ENCODE results near the gene COMMD6.

COMMD6 gene

DNA sequence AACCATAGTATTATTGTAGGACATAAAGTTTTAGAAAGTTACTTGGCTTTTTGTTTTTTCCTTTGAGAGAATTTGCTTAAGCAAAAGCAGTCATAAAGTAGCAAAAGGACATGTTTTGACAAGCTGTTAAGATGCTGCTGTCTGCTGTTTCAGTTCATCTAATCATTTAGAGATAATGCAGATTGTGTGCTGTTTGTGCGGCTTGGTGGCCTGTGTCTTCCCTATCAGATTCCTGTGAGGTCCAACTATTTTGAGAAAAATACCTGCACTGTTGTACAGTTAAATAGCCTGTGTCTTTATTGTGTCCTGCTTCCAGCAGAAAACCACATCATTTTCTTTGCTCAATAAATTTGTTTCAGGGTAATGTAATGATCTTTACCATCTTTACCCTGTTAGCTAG is 31.9 kb upstream of the COMMD6 start:
- no peak for TF ChIP-seq CTCF (IDR thresholded peaks at IDR 0.05; ENCODE audit: insufficient read depth, low read length, poor library complexity, severe bottlenecking)
- peaks cover 3% of the 10 kb centered on the region for H3K36me3 ChIP-seq (ENCODE audit: control insufficient read depth, insufficient read depth, low read length)
- DNase-seq (ENCODE audit: extremely low read depth, insufficient read length) = no peak

GRCh38 chr13:75566658-75567057 is 29.0 kb upstream of the COMMD6 start:
- Histone ChIP-seq H3K27me3 (replicated peaks; ENCODE audit: control insufficient read depth, insufficient read depth, low read length) (no peaks in the 10 kb centered on the region), H3K36me3 (ENCODE audit: control insufficient read depth, insufficient read depth, low read length) (peaks cover 2% of the 10 kb centered on the region), H3K4me3 (replicated peaks; ENCODE audit: low read depth, low read length) (no peak overlapping the region)
- DNase-seq (ENCODE audit: extremely low read depth, insufficient read length) = no peak
- TF ChIP-seq CTCF (IDR thresholded peaks at IDR 0.05; ENCODE audit: insufficient read depth, low read length, poor library complexity, severe bottlenecking) = peak; percentile 33

More for the DNA sequence above, 31.9 kb upstream of the COMMD6 start:
- Histone ChIP-seq H3K4me3 (replicated peaks; ENCODE audit: low read depth, low read length) (no peak overlapping the region), H3K27me3 (replicated peaks; ENCODE audit: control insufficient read depth, insufficient read depth, low read length) (no peaks in the 10 kb centered on the region)

DNA sequence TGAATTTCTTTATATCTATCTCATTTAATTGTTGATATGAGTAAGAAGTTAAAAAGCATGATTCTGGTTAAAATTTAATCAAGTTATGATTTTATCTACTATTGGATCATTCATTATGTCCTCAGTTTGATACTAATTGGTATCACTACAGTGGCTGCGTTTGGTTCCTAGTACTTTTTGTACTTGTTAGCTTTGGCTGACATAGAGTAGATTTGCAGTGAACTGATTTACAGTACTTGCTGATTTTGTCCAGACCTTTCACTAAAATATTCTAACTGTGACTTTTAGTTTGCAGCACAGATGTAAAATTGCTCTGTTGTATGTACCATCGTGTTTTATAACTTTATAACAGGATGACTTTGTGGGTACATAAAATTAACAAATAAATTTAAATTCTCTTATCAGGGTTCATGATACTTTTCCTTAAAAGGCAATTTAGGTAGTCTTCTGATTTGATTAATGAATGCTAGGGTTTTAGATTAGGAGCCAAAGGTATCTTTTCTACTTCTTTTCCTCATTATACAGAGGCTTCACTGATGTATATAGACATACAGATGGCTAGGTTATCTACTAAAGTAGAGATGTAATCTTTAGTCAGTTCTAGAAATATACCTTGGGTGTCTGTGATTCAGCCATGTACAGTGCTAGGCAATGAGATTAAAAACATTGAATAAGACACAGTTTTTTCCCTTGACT is 20.7 kb upstream of the COMMD6 start:
- Histone ChIP-seq H3K4me3 (replicated peaks; ENCODE audit: low read depth, low read length) (no peak overlapping the region), H3K36me3 (ENCODE audit: control insufficient read depth, insufficient read depth, low read length) (peaks cover 1% of the 10 kb centered on the region), H3K27me3 (replicated peaks; ENCODE audit: control insufficient read depth, insufficient read depth, low read length) (no peaks in the 10 kb centered on the region)
- TF ChIP-seq CTCF (IDR thresholded peaks at IDR 0.05; ENCODE audit: insufficient read depth, low read length, poor library complexity, severe bottlenecking) = no peak
- DNase-seq (ENCODE audit: extremely low read depth, insufficient read length) = no peak

DNA sequence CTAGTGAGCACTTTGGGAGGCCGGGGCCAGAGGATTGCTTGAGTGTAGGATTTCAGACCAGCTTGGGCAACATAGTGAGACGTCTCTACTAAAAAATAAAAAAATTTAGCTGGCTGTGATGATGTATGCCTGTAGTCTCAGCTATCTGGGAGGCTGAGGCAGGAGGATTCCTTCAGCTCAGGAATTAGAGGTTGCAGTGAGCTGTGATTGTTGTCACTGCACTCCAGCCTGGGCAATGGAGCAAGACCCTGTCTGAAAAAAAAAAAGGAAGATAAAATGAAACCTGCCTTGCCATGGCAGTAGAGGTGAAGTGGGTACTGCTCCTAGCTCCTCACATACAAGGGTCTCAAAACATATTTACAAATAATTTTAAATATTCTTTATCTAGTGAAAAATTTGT is 19.3 kb upstream of the COMMD6 start:
- Histone ChIP-seq H3K36me3 (ENCODE audit: control insufficient read depth, insufficient read depth, low read length) (peaks cover 1% of the 10 kb centered on the region), H3K4me3 (replicated peaks; ENCODE audit: low read depth, low read length) (no peak overlapping the region), H3K27me3 (replicated peaks; ENCODE audit: control insufficient read depth, insufficient read depth, low read length) (no peaks in the 10 kb centered on the region)
- no peak for TF ChIP-seq CTCF (IDR thresholded peaks at IDR 0.05; ENCODE audit: insufficient read depth, low read length, poor library complexity, severe bottlenecking)
- DNase-seq (ENCODE audit: extremely low read depth, insufficient read length) = no peak

DNA sequence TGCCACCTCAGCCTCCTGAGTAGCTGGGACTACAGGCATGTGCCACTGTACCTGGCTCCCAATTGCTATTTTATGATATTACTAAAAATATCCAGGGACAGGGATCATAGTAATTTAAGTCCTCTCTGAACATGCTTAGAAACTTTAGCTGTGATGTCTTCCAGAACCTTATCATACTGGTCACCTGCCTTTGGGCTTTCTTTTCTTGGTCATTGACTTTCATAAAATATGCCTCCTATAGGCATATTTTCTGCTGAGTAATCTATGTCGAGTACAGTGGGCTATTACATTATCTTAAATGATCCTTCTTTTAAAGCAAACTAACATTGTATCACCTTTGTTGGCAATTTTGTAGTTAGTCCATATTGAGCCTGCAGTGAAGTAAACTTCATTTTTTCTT is 18.2 kb upstream of the COMMD6 start:
- no peak for DNase-seq (ENCODE audit: extremely low read depth, insufficient read length)
- no peak for TF ChIP-seq CTCF (IDR thresholded peaks at IDR 0.05; ENCODE audit: insufficient read depth, low read length, poor library complexity, severe bottlenecking)
- Histone ChIP-seq H3K27me3 (replicated peaks; ENCODE audit: control insufficient read depth, insufficient read depth, low read length) (no peaks in the 10 kb centered on the region), H3K4me3 (replicated peaks; ENCODE audit: low read depth, low read length) (no peak overlapping the region), H3K36me3 (ENCODE audit: control insufficient read depth, insufficient read depth, low read length) (peaks cover 1% of the 10 kb centered on the region)

- DNase-seq (ENCODE audit: extremely low read depth, insufficient read length) = no peak
- no peak overlapping the region for H3K4me3 ChIP-seq (replicated peaks; ENCODE audit: low read depth, low read length)
- H3K27me3 ChIP-seq (replicated peaks; ENCODE audit: control insufficient read depth, insufficient read depth, low read length) = no peaks in the 10 kb centered on the region
- H3K36me3 ChIP-seq (ENCODE audit: control insufficient read depth, insufficient read depth, low read length) = peaks cover 1% of the 10 kb centered on the region
- no peak for TF ChIP-seq CTCF (IDR thresholded peaks at IDR 0.05; ENCODE audit: insufficient read depth, low read length, poor library complexity, severe bottlenecking)
These were observed 17.3 kb upstream of the COMMD6 start for GRCh38 chr13:75554981-75555380.
